Brain microvascular endothelial cell (primary cell): Measurements from ENCODE around the gene GLRX2.

ENCODE experiments used
- DNase-seq: peaks from one replicate; pipeline ENCODE4 v3.0.0-alpha.2; 2020
- H3K27ac ChIP-seq: fragments of 250-450 bp; sonication (Bioruptor Pico); 2 replicates; pipeline ENCODE4 v1.5.1; 2020; ENCODE audit warnings: mild to moderate bottlenecking, moderate library complexity
- H3K27me3 ChIP-seq: fragments of 250-450 bp; sonication (Bioruptor Pico); replicated peaks from 2 replicates; pipeline ENCODE4 v1.5.1; 2020; ENCODE audit warnings: mild to moderate bottlenecking
- H3K36me3 ChIP-seq: fragments of 250-450 bp; sonication (Bioruptor Pico); replicated peaks from 2 replicates; pipeline ENCODE4 v1.5.1; 2020; ENCODE audit warnings: mild to moderate bottlenecking
- H3K4me3 ChIP-seq: 2 replicates; pipeline ENCODE4 v1.5.1; 2011; ENCODE audit warnings: low read depth, mild to moderate bottlenecking, control low read depth, low read length, moderate library complexity
- in situ Hi-C: cut with HindIII; loops from 2 replicates; pipeline ENCODE4 v1.10.0; 2017; ENCODE audit warnings: low sequenced_read_pairs, low pct_ligation_motif_present
- TF ChIP-seq, protein P1 (sequence below): IDR thresholded peaks from 2 replicates; pipeline ENCODE4 v1.5.1; 2011; ENCODE audit warnings: low read depth, mild to moderate bottlenecking, moderate library complexity, low read length, control low read depth, inconsistent platforms; ENCODE audit errors: missing control alignments

GLRX2 gene

DNA sequence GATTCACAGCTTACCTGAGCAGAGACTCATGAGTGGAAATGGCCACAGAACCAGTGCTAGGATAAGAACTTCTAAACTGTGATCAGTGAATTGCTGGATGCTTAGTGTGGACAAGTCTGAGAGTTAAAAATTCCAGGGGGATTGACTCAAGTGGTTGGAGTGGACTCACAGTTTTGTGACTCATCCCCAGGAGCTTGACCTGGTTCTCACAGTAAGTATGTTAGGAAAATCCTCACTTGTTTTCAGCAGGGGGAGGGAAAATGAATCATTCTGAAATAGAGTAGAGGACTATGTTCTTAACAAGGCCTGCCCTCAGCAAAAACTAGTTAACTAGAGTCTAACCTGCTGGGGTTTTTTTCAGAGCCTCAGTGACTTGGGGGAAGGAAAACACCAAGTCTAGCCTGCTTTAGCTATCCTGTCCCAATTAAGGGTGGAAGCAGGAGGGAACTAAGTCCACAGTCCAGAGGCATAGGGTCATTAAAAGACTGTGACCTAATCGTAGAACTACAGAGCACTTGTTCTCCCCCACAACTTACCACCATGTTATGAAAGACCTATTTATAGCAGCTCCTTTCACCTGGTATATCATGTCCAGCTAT lies 10.5 kb upstream of the GLRX2 start:
- Histone ChIP-seq H3K36me3 (no peaks in the 10 kb centered on the region), H3K4me3 (no peak overlapping the region), H3K27me3 (no peaks in the 10 kb centered on the region), H3K27ac (peak overlapping the region; percentile 85)
- TF ChIP-seq, protein P1, sequence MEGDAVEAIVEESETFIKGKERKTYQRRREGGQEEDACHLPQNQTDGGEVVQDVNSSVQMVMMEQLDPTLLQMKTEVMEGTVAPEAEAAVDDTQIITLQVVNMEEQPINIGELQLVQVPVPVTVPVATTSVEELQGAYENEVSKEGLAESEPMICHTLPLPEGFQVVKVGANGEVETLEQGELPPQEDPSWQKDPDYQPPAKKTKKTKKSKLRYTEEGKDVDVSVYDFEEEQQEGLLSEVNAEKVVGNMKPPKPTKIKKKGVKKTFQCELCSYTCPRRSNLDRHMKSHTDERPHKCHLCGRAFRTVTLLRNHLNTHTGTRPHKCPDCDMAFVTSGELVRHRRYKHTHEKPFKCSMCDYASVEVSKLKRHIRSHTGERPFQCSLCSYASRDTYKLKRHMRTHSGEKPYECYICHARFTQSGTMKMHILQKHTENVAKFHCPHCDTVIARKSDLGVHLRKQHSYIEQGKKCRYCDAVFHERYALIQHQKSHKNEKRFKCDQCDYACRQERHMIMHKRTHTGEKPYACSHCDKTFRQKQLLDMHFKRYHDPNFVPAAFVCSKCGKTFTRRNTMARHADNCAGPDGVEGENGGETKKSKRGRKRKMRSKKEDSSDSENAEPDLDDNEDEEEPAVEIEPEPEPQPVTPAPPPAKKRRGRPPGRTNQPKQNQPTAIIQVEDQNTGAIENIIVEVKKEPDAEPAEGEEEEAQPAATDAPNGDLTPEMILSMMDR = no peak
- in situ Hi-C loops = no loop called here
- DNase-seq = peak; percentile 98

DNA sequence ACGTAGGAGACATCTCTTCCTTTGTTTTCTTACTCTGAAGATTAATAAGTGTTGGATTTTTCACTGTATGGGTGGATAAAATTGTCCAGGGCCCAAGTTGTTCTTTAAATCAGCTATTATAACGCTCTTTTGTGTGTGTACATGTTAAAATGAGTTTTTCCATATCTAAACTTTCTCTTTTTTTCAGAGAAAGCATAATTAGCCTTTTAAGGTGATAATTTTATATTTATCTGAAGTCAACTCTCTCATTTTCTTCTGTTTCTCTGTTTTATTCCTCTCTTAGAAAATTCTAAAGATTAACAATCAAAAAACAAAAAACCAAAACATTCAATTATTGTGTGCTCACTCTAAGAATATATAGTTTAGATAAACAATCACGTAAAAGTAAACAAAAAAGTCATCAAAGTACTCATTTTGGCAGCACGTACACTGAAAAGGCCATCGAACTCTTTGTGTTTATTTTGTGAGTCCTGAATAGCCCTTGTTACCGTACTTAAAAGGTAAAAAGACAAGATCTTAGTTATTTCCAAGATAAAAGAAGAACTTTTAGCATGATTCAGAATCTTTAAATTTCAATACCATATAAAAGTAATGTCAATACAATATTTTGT lies 9.4 kb upstream of the GLRX2 start:
- H3K4me3 ChIP-seq = no peak overlapping the region
- no peak for DNase-seq
- in situ Hi-C loops = no loop called here
- H3K36me3 ChIP-seq = no peaks in the 10 kb centered on the region
- H3K27me3 ChIP-seq = no peaks in the 10 kb centered on the region
- H3K27ac ChIP-seq = peak overlapping the region; percentile 85
- TF ChIP-seq, protein P1 = no peak

DNA sequence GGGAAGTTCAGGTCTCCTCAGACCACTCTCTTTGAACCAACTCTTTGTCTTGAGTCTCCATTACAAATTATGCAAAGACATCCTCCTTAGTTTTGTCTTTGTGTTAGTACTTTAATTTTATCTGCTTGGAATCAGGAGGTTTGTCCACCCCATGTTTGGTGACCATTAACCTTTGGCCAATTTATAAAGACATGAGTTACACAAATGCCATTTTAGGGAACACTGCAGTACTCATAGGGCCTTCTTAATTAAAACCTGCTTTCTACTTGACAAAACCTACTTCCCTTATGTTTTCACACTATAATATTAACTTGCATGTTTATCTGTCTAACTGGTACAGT lies 8.7 kb upstream of the GLRX2 start:
- in situ Hi-C loops = no loop called here
- no peak for DNase-seq
- Histone ChIP-seq H3K4me3 (no peak overlapping the region), H3K36me3 (no peaks in the 10 kb centered on the region), H3K27ac (no peak overlapping the region), H3K27me3 (no peaks in the 10 kb centered on the region)
- TF ChIP-seq, protein P1 = no peak

DNA sequence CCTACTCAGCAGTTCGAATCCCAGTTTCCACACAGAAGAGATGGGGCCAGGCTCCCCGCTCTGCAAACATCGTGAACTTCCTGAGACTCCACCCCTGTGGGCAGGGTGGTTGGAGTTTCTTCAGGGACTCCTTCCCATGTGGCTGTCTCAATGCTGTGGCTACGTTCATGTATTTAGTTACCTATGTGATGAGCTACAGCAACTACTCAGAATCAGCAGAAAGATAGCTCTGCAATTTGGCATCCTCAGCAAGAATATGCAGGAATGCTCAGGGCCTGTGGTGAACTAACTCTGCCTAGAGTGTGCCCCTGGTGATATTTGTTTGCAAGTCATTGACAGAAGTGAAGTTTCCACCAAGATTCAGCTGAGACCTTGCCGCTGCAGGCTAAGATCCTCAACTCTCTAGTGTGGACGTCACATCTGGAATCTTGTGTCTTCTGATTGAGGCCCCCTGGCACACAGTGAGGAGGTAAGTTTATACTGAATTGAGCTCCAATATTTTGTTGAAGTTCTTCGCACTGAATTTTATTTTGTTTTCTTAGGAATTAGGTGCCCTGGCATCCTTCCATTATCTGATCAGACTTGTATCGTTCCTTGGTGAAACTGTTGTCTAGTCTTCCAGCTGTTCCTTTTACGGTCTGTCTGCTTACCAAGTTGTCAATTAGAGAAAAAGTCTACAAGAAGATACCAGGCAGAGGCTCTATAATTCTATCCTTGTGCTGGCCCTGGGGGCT lies 8.2 kb upstream of the GLRX2 start:
- no peak for DNase-seq
- Histone ChIP-seq H3K27me3 (no peaks in the 10 kb centered on the region), H3K36me3 (no peaks in the 10 kb centered on the region), H3K4me3 (no peak overlapping the region), H3K27ac (no peak overlapping the region)
- TF ChIP-seq, protein P1 = no peak
- in situ Hi-C loops = no loop called here

DNA sequence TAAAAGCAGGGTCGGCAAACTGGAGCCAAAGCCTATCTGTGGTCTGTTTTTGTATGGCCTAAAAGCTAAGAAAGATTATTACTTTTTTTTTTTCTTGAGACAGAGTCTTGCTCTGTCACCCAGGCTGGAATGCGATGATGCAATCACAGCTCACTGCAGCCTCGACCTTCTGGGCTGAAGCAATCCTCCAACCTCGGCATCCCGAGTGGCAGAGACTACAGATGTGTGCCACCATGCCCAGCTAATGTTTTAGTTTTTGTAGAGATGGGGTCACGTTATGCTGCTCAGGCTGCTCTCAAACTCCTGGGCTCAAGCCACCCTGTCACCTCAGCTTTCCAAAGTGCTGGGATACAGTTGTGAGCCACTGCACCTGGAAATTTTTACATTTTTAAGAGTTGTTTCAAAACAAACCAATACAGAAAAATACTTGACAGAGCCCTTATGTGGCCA lies 6.5 kb upstream of the GLRX2 start:
- TF ChIP-seq, protein P1 = no peak
- H3K4me3 ChIP-seq = no peak overlapping the region
- H3K27me3 ChIP-seq = no peaks in the 10 kb centered on the region
- peak overlapping the region; percentile 72 for H3K27ac ChIP-seq
- in situ Hi-C loops = no loop called here
- H3K36me3 ChIP-seq = no peaks in the 10 kb centered on the region
- DNase-seq = peak; percentile 86
